ENCODE measurements around the gene PODXL2.

The PODXL2 gene

DNA sequence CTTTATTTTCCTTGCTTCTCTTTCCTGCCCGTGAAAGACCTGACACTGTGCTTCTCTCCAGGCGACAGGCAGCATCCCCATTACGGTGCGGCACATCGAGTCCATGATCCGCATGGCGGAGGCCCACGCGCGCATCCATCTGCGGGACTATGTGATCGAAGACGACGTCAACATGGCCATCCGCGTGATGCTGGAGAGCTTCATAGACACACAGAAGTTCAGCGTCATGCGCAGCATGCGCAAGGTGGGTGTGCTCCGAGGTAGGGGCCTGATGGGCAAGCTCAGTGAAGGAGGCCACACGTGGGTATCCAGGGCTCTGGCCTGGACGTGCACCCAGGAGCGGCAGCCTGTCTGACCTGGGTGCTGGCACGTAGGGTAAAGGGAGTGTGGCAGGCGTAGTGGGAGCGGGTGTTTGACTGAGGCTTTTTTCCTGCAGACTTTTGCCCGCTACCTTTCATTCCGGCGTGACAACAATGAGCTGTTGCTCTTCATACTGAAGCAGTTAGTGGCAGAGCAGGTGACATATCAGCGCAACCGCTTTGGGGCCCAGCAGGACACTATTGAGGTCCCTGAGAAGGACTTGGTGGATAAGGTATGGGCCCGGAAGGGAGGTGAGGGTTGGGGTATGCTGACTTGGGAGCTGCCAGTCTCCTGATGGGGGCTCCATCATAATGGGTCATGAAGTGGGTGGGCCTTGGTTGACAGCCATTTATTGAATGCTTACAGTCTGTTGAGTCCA is 8.2 kb upstream of the PODXL2 start:
- no peaks in the 10 kb centered on the region for H3K79me2 ChIP-seq

DNA sequence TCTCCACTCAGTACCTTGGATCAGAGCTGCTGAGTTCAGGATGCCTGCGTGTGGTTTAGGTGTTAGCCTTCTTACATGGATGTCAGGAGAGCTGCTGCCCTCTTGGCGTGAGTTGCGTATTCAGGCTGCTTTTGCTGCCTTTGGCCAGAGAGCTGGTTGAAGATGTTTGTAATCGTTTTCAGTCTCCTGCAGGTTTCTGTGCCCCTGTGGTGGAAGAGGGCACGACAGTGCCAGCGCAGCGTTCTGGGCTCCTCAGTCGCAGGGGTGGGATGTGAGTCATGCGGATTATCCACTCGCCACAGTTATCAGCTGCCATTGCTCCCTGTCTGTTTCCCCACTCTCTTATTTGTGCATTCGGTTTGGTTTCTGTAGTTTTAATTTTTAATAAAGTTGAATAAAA is 7.0 kb upstream of the PODXL2 start:
- no peaks in the 10 kb centered on the region for H3K36me3 ChIP-seq (ENCODE audit: control insufficient read depth, insufficient read depth, low read length)

More for the DNA sequence above, 8.2 kb upstream of the PODXL2 start:
- Histone ChIP-seq H3K9me3 (ENCODE audit: control insufficient read depth, low read length) (no peaks in the 10 kb centered on the region), H3K27ac (no peak overlapping the region), H3K4me2 (ENCODE audit: low read length) (no peak overlapping the region), H3K4me3 (ENCODE audit: low read depth, low read length) (no peak overlapping the region), H2AFZ (no peak overlapping the region), H3K27me3 (ENCODE audit: control insufficient read depth, insufficient read depth, low read length) (no peaks in the 10 kb centered on the region), H3K4me1 (no peaks in the 10 kb centered on the region), H3K9ac (no peak overlapping the region), H3K36me3 (ENCODE audit: control insufficient read depth, insufficient read depth, low read length) (no peaks in the 10 kb centered on the region)
- TF ChIP-seq, protein P1, sequence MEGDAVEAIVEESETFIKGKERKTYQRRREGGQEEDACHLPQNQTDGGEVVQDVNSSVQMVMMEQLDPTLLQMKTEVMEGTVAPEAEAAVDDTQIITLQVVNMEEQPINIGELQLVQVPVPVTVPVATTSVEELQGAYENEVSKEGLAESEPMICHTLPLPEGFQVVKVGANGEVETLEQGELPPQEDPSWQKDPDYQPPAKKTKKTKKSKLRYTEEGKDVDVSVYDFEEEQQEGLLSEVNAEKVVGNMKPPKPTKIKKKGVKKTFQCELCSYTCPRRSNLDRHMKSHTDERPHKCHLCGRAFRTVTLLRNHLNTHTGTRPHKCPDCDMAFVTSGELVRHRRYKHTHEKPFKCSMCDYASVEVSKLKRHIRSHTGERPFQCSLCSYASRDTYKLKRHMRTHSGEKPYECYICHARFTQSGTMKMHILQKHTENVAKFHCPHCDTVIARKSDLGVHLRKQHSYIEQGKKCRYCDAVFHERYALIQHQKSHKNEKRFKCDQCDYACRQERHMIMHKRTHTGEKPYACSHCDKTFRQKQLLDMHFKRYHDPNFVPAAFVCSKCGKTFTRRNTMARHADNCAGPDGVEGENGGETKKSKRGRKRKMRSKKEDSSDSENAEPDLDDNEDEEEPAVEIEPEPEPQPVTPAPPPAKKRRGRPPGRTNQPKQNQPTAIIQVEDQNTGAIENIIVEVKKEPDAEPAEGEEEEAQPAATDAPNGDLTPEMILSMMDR (IDR thresholded peaks at IDR 0.05): no peak

DNA sequence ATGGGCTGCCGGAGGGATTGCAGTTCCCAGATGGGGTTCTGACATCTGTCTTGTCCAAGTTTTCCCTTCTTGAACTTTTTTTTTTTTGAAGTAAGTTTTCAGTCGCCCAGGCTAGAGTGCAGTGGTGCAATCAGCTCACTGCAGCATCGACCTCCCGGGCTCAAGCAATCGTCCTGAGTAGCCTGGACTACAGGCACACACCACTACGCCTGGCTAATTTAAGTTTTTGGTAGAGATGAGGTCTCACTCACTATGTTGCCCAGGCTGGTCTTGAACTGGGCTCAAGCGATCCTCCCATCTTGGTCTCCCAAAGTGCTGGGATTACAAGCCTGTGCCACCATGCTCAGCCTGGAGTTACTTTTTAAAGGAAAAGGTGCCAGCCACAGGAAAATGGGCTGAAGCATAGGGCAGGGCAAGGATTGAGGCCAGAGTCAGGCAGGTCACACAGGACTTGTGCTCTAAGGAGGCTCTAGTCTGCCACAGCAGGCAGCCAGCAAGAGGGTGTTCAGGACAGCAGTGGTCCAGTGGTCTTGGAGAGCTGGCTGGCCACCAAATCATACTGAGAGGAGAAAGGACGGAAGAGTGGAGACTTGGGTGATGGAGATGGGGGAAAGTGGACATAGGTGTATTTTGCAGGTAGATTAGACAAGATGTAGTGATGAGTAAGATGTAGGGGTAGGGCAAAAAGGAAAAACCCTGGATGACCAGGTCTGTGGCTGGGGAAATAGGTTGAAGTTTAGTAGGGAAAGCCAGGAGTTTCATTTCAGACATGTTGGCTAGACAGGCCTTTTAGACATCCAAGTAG is 6.0 kb upstream of the PODXL2 start:
- TF ChIP-seq, protein P1 (IDR thresholded peaks at IDR 0.05): no peak
- no peak overlapping the region for H2AFZ ChIP-seq
- H3K27me3 ChIP-seq (ENCODE audit: control insufficient read depth, insufficient read depth, low read length): no peaks in the 10 kb centered on the region
- H3K27ac ChIP-seq: no peak overlapping the region
- H3K4me2 ChIP-seq (ENCODE audit: low read length): no peak overlapping the region
- H3K79me2 ChIP-seq: no peaks in the 10 kb centered on the region
- no peaks in the 10 kb centered on the region for H3K9me3 ChIP-seq (ENCODE audit: control insufficient read depth, low read length)
- H3K36me3 ChIP-seq (ENCODE audit: control insufficient read depth, insufficient read depth, low read length): no peaks in the 10 kb centered on the region
- H3K4me1 ChIP-seq: no peaks in the 10 kb centered on the region
- no peak overlapping the region for H3K9ac ChIP-seq
- no peak overlapping the region for H3K4me3 ChIP-seq (ENCODE audit: low read depth, low read length)

More for the DNA sequence above, 7.0 kb upstream of the PODXL2 start:
- H3K79me2 ChIP-seq: no peaks in the 10 kb centered on the region
- no peak overlapping the region for H3K4me3 ChIP-seq (ENCODE audit: low read depth, low read length)
- no peak overlapping the region for H3K9ac ChIP-seq
- TF ChIP-seq, protein P1 (IDR thresholded peaks at IDR 0.05): no peak
- H3K4me1 ChIP-seq: no peaks in the 10 kb centered on the region
- no peaks in the 10 kb centered on the region for H3K9me3 ChIP-seq (ENCODE audit: control insufficient read depth, low read length)
- no peak overlapping the region for H3K27ac ChIP-seq
- H3K4me2 ChIP-seq (ENCODE audit: low read length): no peak overlapping the region
- H2AFZ ChIP-seq: no peak overlapping the region
- no peaks in the 10 kb centered on the region for H3K27me3 ChIP-seq (ENCODE audit: control insufficient read depth, insufficient read depth, low read length)

DNA sequence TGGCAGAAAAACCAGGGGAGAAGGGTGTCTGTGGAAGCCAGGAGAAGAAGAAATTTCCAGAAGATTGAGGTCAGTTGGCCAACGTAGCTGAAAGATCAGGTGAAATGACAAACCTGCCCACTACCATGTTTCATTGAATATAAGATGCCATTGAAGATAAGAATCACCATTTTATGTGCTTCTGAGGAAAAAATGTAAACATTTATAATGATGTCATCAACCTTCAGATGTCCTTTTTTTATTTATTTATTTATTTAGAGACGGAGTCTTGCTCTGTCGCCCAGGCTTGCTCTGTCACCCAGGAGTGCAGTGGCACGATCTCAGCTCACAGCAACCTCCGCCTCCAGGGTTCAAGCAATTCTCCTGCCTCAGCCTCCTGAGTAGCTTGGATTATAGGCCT is 4.9 kb upstream of the PODXL2 start:
- Histone ChIP-seq H3K9me3 (ENCODE audit: control insufficient read depth, low read length) (no peaks in the 10 kb centered on the region), H3K27ac (no peak overlapping the region), H3K27me3 (ENCODE audit: control insufficient read depth, insufficient read depth, low read length) (no peaks in the 10 kb centered on the region), H3K4me2 (ENCODE audit: low read length) (no peak overlapping the region), H2AFZ (no peak overlapping the region), H3K79me2 (no peaks in the 10 kb centered on the region), H3K9ac (no peak overlapping the region), H3K36me3 (ENCODE audit: control insufficient read depth, insufficient read depth, low read length) (no peaks in the 10 kb centered on the region), H3K4me3 (ENCODE audit: low read depth, low read length) (no peak overlapping the region), H3K4me1 (no peaks in the 10 kb centered on the region)
- TF ChIP-seq, protein P1 (IDR thresholded peaks at IDR 0.05): no peak
